Measurements from ENCODE around the gene CDCA8.

GRCh38 chr1:37670133-37670532 is 22.2 kb upstream of the CDCA8 start:
- TF ChIP-seq POLR2A (conservative IDR thresholded peaks at IDR 0.05): no peak
- TF ChIP-seq POLR2AphosphoS5 (IDR thresholded peaks at IDR 0.05; ENCODE audit: control insufficient read depth, insufficient read depth, low read depth, low read length): no peak
- TF ChIP-seq BRF1 (IDR thresholded peaks at IDR 0.05; ENCODE audit: borderline replicate concordance, extremely low read depth, insufficient read length): no peak
- no peak for TF ChIP-seq ZNF274 (IDR thresholded peaks at IDR 0.05; ENCODE audit: borderline replicate concordance, low read depth, low read length)
- TF ChIP-seq EZH2 (IDR thresholded peaks at IDR 0.05; ENCODE audit: borderline replicate concordance, low read depth, low read length): no peak
- no peak for TF ChIP-seq ZNF23 (CRISPR knock-in tag; IDR thresholded peaks at IDR 0.05)
- TF ChIP-seq, protein P1, sequence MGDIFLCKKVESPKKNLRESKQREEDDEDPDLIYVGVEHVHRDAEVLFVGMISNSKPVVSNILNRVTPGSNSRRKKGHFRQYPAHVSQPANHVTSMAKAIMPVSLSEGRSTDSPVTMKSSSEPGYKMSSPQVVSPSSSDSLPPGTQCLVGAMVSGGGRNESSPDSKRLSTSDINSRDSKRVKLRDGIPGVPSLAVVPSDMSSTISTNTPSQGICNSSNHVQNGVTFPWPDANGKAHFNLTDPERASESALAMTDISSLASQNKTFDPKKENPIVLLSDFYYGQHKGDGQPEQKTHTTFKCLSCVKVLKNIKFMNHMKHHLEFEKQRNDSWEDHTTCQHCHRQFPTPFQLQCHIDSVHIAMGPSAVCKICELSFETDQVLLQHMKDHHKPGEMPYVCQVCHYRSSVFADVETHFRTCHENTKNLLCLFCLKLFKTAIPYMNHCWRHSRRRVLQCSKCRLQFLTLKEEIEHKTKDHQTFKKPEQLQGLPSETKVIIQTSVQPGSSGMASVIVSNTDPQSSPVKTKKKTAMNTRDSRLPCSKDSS (IDR thresholded peaks at IDR 0.05; ENCODE audit: low read depth, partially characterized antibody): no peak
- no peak for TF ChIP-seq SMAD1 (IDR thresholded peaks at IDR 0.05; ENCODE audit: low read depth, low read length, partially characterized antibody)
- no peak for TF ChIP-seq PTBP1 (IDR thresholded peaks at IDR 0.05; ENCODE audit: low read depth, low read length)
- TF ChIP-seq ZNF224 (CRISPR knock-in tag; IDR thresholded peaks at IDR 0.05): no peak

Data from K562 (cell line).